GM18873 (cell line): ENCODE measurements around the gene PLP2.
"Not testable (repeated sequence)": the region's sequence is repeated elsewhere in the genome, so short reads cannot be mapped to it uniquely, and the experiment has no call there.

Experiments
- ATAC-seq: cut with Tn5 transposase; IDR thresholded peaks from one replicate; pipeline ENCODE4 v1.9.1; 2021; ENCODE audit warnings: mild to moderate bottlenecking, moderate library complexity, moderate number of reproducible peaks; ENCODE audit not compliant: unreplicated experiment, low FRiP score

The PLP2 gene

GRCh38 chrX:49171752-49172279, at the start of gene PLP2:
Gene PLP2 (plus strand): TSS chrX:49171898. CDS start chrX:49172001, 103 bp downstream.
- ATAC-seq, result no peak

- no peak for ATAC-seq
These were observed 49.2 kb upstream of the PLP2 start for GRCh38 chrX:49122499-49122898.

- not testable (repeated sequence) for ATAC-seq
These were observed 43.9 kb upstream of the PLP2 start for GRCh38 chrX:49127742-49128258.

- ATAC-seq, result no peak
These were observed 42.3 kb upstream of the PLP2 start for GRCh38 chrX:49129427-49129826.

- not testable (repeated sequence) for ATAC-seq
These were observed 39.4 kb upstream of the PLP2 start for GRCh38 chrX:49132275-49132674.

GRCh38 chrX:49133759-49134158, 37.9 kb upstream of the PLP2 start:
- no peak for ATAC-seq

- ATAC-seq, result no peak
These were observed 34.2 kb upstream of the PLP2 start for GRCh38 chrX:49137492-49137891.

- no peak for ATAC-seq
These were observed 32.0 kb upstream of the PLP2 start for GRCh38 chrX:49139713-49140112.

- ATAC-seq, result not testable (repeated sequence)
These were observed 29.4 kb upstream of the PLP2 start for GRCh38 chrX:49142264-49142663.

- not testable (repeated sequence) for ATAC-seq
These were observed 28.5 kb upstream of the PLP2 start for GRCh38 chrX:49143154-49143553.

GRCh38 chrX:49147282-49147681, 24.4 kb upstream of the PLP2 start:
- no peak for ATAC-seq

- ATAC-seq, result no peak
These were observed 23.8 kb upstream of the PLP2 start for GRCh38 chrX:49147936-49148335.

- not testable (repeated sequence) for ATAC-seq
These were observed 23.2 kb upstream of the PLP2 start for GRCh38 chrX:49148390-49149100.

GRCh38 chrX:49149291-49149690, 22.4 kb upstream of the PLP2 start:
- not testable (repeated sequence) for ATAC-seq

- no peak for ATAC-seq
These were observed 18.2 kb upstream of the PLP2 start for GRCh38 chrX:49153467-49153866.

- no peak for ATAC-seq
These were observed 16.3 kb upstream of the PLP2 start for GRCh38 chrX:49155243-49155899.

GRCh38 chrX:49155900-49156837, 15.5 kb upstream of the PLP2 start:
- peak; percentile 61 for ATAC-seq

GRCh38 chrX:49157194-49157593, 14.5 kb upstream of the PLP2 start:
- ATAC-seq, result no peak

- ATAC-seq, result no peak
These were observed 10.8 kb upstream of the PLP2 start for GRCh38 chrX:49160908-49161307.

GRCh38 chrX:49161632-49162031, 10.1 kb upstream of the PLP2 start:
- ATAC-seq, result no peak
